Panc1 (cell line): ENCODE results near the gene PLEKHG4.

Experiments used
- POLR2AphosphoS5 ChIP-seq: IDR thresholded peaks from 2 replicates; pipeline ENCODE4 v1.6.1; 2012; ENCODE audit warnings: mild to moderate bottlenecking, low read depth, low read length, moderate library complexity
- REST ChIP-seq, 2 experiments: IDR thresholded peaks; 2 replicates each; pipeline ENCODE4 v1.6.1; 2011 to 2012; ENCODE audit warnings: low read depth in 2 of 2, control low read depth in 1 of 2, low read length in 1 of 2, mild to moderate bottlenecking in 1 of 2, moderate library complexity in 1 of 2; ENCODE audit not compliant: insufficient read depth in 1 of 2
- TCF7L2 ChIP-seq: IDR thresholded peaks from 2 replicates; pipeline ENCODE4 v1.6.1; 2011; ENCODE audit warnings: mild to moderate bottlenecking, low read depth, low read length, inconsistent platforms
- TF ChIP-seq, protein P1 (sequence below): fragments of 450-650 bp; IDR thresholded peaks from 2 replicates; pipeline ENCODE4 v1.5.1; 2017; ENCODE audit warnings: mild to moderate bottlenecking

- no peak for TF ChIP-seq POLR2AphosphoS5
- TF ChIP-seq, protein P1, sequence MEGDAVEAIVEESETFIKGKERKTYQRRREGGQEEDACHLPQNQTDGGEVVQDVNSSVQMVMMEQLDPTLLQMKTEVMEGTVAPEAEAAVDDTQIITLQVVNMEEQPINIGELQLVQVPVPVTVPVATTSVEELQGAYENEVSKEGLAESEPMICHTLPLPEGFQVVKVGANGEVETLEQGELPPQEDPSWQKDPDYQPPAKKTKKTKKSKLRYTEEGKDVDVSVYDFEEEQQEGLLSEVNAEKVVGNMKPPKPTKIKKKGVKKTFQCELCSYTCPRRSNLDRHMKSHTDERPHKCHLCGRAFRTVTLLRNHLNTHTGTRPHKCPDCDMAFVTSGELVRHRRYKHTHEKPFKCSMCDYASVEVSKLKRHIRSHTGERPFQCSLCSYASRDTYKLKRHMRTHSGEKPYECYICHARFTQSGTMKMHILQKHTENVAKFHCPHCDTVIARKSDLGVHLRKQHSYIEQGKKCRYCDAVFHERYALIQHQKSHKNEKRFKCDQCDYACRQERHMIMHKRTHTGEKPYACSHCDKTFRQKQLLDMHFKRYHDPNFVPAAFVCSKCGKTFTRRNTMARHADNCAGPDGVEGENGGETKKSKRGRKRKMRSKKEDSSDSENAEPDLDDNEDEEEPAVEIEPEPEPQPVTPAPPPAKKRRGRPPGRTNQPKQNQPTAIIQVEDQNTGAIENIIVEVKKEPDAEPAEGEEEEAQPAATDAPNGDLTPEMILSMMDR: no peak
- TF ChIP-seq REST (IDR thresholded peaks at IDR 0.05; ENCODE audit: insufficient read depth in 1 of 2, low read depth in 2 of 2, low read length in 1 of 2): no peak
- no peak for TF ChIP-seq TCF7L2
Observed at GRCh38 chr16:67271446-67271845, 7.9 kb upstream of the PLEKHG4 start.
